VCaP (cell line): ENCODE results near the gene LARP1.
A peak's percentile ranks its signal among the peaks of the same experiment; 100 is the strongest.

Experiments
- H3K27ac ChIP-seq: fragments of 450-650 bp; 2 replicates; pipeline ENCODE4 v1.5.1; 2017
- TF ChIP-seq, protein P1 (sequence below): fragments of 450-650 bp; conservative IDR thresholded peaks from 2 replicates; pipeline ENCODE4 v1.5.1; 2017; ENCODE audit warnings: mild to moderate bottlenecking, moderate library complexity

Gene LARP1

DNA sequence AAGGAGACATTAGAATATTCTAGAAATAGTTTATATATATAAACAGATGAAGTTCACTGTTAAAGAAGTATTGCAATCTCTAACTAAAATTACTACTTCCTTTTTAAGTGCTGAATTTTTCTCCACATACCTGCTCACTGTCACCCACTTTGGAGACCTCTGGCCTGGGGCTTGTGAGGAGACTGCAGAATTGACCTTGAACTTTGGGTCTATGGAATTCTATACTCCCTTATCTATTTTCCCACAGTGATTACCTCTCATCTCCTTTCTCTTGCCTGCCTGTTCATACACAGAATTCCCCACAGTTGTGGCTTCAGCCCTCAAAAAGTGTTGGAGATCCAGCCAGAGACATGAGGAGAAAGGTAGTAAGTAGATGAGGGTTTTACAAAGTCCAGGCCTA, 45.4 kb downstream of the LARP1 start:
- TF ChIP-seq, protein P1, sequence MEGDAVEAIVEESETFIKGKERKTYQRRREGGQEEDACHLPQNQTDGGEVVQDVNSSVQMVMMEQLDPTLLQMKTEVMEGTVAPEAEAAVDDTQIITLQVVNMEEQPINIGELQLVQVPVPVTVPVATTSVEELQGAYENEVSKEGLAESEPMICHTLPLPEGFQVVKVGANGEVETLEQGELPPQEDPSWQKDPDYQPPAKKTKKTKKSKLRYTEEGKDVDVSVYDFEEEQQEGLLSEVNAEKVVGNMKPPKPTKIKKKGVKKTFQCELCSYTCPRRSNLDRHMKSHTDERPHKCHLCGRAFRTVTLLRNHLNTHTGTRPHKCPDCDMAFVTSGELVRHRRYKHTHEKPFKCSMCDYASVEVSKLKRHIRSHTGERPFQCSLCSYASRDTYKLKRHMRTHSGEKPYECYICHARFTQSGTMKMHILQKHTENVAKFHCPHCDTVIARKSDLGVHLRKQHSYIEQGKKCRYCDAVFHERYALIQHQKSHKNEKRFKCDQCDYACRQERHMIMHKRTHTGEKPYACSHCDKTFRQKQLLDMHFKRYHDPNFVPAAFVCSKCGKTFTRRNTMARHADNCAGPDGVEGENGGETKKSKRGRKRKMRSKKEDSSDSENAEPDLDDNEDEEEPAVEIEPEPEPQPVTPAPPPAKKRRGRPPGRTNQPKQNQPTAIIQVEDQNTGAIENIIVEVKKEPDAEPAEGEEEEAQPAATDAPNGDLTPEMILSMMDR = no peak
- no peak overlapping the region for H3K27ac ChIP-seq

- no peak overlapping the region for H3K27ac ChIP-seq
- TF ChIP-seq, protein P1 = no peak
These were observed 45.9 kb downstream of the LARP1 start for GRCh38 chr5:154801083-154801482.

DNA sequence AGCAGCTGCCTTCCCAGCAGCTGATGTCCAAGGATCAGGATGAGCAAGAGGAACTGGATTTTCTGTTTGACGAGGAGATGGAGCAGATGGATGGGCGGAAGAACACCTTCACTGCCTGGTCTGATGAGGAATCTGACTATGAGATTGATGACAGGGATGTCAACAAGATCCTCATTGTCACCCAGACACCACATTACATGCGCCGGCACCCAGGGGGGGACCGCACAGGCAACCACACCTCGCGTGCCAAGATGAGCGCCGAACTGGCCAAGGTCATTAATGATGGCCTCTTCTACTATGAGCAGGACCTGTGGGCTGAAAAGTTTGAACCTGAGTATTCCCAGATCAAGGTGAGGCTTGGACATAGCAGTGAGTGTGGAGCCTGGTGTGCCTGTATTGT, 46.9 kb downstream of the LARP1 start:
- TF ChIP-seq, protein P1 = no peak
- no peak overlapping the region for H3K27ac ChIP-seq

- TF ChIP-seq, protein P1 = no peak
- no peak overlapping the region for H3K27ac ChIP-seq
These were observed 51.0 kb downstream of the LARP1 start for GRCh38 chr5:154806176-154806575.

DNA sequence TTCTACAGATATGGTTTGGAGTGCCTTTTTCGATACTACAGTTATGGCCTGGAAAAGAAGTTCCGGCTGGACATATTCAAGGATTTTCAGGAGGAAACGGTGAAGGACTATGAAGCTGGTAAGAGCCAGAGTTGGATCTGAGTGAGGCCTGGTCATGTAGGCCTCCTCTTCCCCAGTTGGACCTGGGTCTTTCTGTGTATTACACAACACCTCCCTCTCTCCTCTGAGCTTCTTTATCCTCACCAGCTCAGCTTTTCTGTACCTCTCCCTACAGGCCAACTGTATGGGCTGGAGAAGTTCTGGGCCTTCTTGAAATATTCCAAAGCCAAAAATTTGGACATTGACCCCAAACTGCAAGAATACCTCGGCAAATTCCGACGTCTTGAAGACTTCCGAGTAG, 56.1 kb downstream of the LARP1 start:
- H3K27ac ChIP-seq = no peak overlapping the region
- TF ChIP-seq, protein P1 = no peak

- TF ChIP-seq, protein P1 = peak; percentile 93
- no peak overlapping the region for H3K27ac ChIP-seq
These were observed 56.7 kb downstream of the LARP1 start for GRCh38 chr5:154811653-154812465.

DNA sequence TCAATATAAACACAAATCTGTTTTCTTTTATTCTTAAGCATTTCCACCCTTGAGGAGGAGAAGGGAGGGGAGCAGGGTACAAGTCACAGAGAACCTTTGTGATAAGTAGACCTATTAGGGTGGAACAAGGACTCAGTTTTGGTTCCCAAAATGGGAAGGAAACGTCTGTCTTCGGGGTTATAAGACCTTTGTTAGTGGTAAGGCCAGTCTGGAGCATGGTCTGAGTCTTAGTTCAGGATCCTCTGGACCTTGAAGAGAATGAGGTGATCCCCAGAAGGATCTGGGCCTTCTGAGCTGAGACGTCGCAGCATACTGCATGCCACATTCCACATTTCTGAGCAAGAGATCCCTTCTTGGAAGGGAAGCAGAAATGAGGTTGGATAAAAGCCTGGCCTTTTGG, 58.0 kb downstream of the LARP1 start:
- no peak overlapping the region for H3K27ac ChIP-seq
- TF ChIP-seq, protein P1 = no peak
